GM12878 (cell line): Measurements from ENCODE around the gene SIRT2. TPM values are rescaled to one million over a fixed set of nuclear protein-coding genes. Genes with fewer than 3 reads are reported as not detected.

ENCODE experiments used
- ATAC-seq: fragments of 200-7000 bp; cut with Tn5 transposase; 3 replicates; pipeline ENCODE4 v1.9.1; 2020; ENCODE audit warnings: mild to moderate bottlenecking, moderate library complexity
- BruUV-seq: library from RNA; stranded (reverse); fragments of 400-500 nt; replicated peaks from 2 replicates; lab custom pipeline; 2021; lab: Mats Ljungman, UMichigan
- CTCF ChIA-PET: fragments of 300-600 bp; sonication (Branson Sonifier 250); formaldehyde crosslinking; extraction: SDS; loops from one replicate; lab custom pipeline; 2021; ENCODE audit warnings: inconsistent platforms; lab: Yijun Ruan, JAX
- POLR2A ChIA-PET: fragments of 350-600 bp; formaldehyde crosslinking; extraction: SDS; loops from one replicate; lab custom pipeline; 2021; ENCODE audit warnings: inconsistent platforms; lab: Charles Lee
- RAD21 ChIA-PET: fragments of 300-600 bp; sonication (Branson Sonifier 250); formaldehyde crosslinking; loops from one replicate; lab custom pipeline; 2023; ENCODE audit warnings: antibody characterized with exemption; ENCODE audit not compliant: unreplicated experiment; lab: Charles Lee
- SMC1A ChIA-PET: fragments of 300-600 bp; sonication (Branson Sonifier 250); formaldehyde crosslinking; loops from one replicate; lab custom pipeline; 2023; ENCODE audit not compliant: unreplicated experiment, uncharacterized antibody; lab: Charles Lee
- DNase-seq: peaks from one replicate; pipeline ENCODE4 v3.0.0-alpha.2; 2011; ENCODE audit warnings: low read depth, low spot score
- FAIRE-seq: peaks from 3 replicates; lab custom pipeline; 2011; peaks lifted over from hg19 to GRCh38; lab: Jason Lieb, UNC
- H2AFZ ChIP-seq: 2 replicates; pipeline ENCODE4 v1.6.0; 2011; ENCODE audit warnings: low read depth, low read length, control low read depth; ENCODE audit not compliant: control insufficient read depth
- H3K27ac ChIP-seq: 2 replicates; pipeline ENCODE4 v1.5.1; 2011; ENCODE audit warnings: control low read depth; ENCODE audit not compliant: control insufficient read depth, insufficient read depth
- H3K27me3 ChIP-seq, 2 experiments: replicated peaks in 1 of 2; 2 replicates each; pipeline versions ENCODE4 v1.6.0 to v1.6.1; 2011; ENCODE audit warnings: low read length in 1 of 2; ENCODE audit not compliant: control insufficient read depth in 2 of 2, insufficient read depth in 2 of 2
- H3K36me3 ChIP-seq, 2 experiments: 2 replicates each; pipeline ENCODE4 v1.5.1; 2011; ENCODE audit warnings: low read length in 1 of 2; ENCODE audit not compliant: control insufficient read depth in 2 of 2, insufficient read depth in 2 of 2
- H3K4me1 ChIP-seq: 2 replicates; pipeline ENCODE4 v1.6.1; 2011; ENCODE audit warnings: mild to moderate bottlenecking, low read length, moderate library complexity, mixed read lengths; ENCODE audit not compliant: control insufficient read depth, insufficient read depth
- H3K4me2 ChIP-seq: 2 replicates; pipeline ENCODE4 v1.6.0; 2011; ENCODE audit warnings: control low read depth; ENCODE audit not compliant: control insufficient read depth, insufficient read depth
- H3K4me3 ChIP-seq: fragments of 200-600 bp; sonication (generic); 2 replicates; pipeline ENCODE4 v1.5.1; 2016
- H3K79me2 ChIP-seq: 2 replicates; pipeline ENCODE4 v1.6.0; 2011; ENCODE audit warnings: low read length; ENCODE audit not compliant: control insufficient read depth, insufficient read depth
- H3K9ac ChIP-seq: 2 replicates; pipeline ENCODE4 v1.8.0; 2011; ENCODE audit warnings: low read length, control low read depth, mixed read lengths; ENCODE audit not compliant: control insufficient read depth, insufficient read depth
- H3K9me3 ChIP-seq: replicated peaks from 3 replicates; pipeline ENCODE4 v1.5.1; 2011; ENCODE audit warnings: mild to moderate bottlenecking, low read length; ENCODE audit not compliant: control insufficient read depth, insufficient read depth
- H4K20me1 ChIP-seq: 2 replicates; pipeline ENCODE4 v1.6.0; 2011; ENCODE audit not compliant: control insufficient read depth, insufficient read depth
- ATF7 ChIP-seq: fragments of 450-650 bp; IDR thresholded peaks from 2 replicates; pipeline ENCODE4 v1.6.1; 2016; ENCODE audit warnings: low read depth, mild to moderate bottlenecking
- CHD1 ChIP-seq: IDR thresholded peaks from 2 replicates; pipeline ENCODE4 v1.6.1; 2012; ENCODE audit warnings: low read depth, low read length, improper control_type of control experiment
- EGR1 ChIP-seq, 2 experiments: IDR thresholded peaks; 1 replicate in 1 of 2; 2 replicates in 1 of 2; pipeline ENCODE4 v1.6.1; 2011 to 2012; ENCODE audit warnings: low read depth in 2 of 2, low read length in 2 of 2, borderline replicate concordance in 1 of 2, mild to moderate bottlenecking in 1 of 2, moderate library complexity in 1 of 2
- EZH2 ChIP-seq: IDR thresholded peaks from 2 replicates; pipeline ENCODE4 v1.6.1; 2012; ENCODE audit warnings: low read depth, mild to moderate bottlenecking, control low read depth, inconsistent platforms, low read length, borderline replicate concordance; ENCODE audit not compliant: control insufficient read depth
- KLF5 ChIP-seq: fragments of 450-650 bp; IDR thresholded peaks from 2 replicates; pipeline ENCODE4 v1.6.1; 2014; ENCODE audit warnings: mild to moderate bottlenecking; ENCODE audit not compliant: partially characterized antibody
- LARP7 ChIP-seq: fragments of 450-650 bp; IDR thresholded peaks from 2 replicates; pipeline ENCODE4 v1.6.1; 2017; ENCODE audit warnings: mild to moderate bottlenecking
- POLR2A ChIP-seq: IDR thresholded peaks from 2 replicates; pipeline ENCODE4 v1.6.1; 2011; ENCODE audit warnings: low read depth, mild to moderate bottlenecking, low read length
- POLR2AphosphoS2 ChIP-seq: IDR thresholded peaks from 2 replicates; pipeline ENCODE4 v1.6.1; 2011; ENCODE audit warnings: low read depth, mild to moderate bottlenecking, low read length, improper control_type of control experiment, moderate library complexity
- SKIL ChIP-seq: fragments of 450-650 bp; IDR thresholded peaks from 2 replicates; pipeline ENCODE4 v1.6.1; 2017; ENCODE audit warnings: mild to moderate bottlenecking, low read depth, inconsistent platforms; ENCODE audit not compliant: poor library complexity, severe bottlenecking
- SPI1 ChIP-seq: IDR thresholded peaks from 2 replicates; pipeline ENCODE4 v1.6.1; 2011; ENCODE audit warnings: low read depth, mild to moderate bottlenecking, low read length, moderate library complexity, borderline replicate concordance; ENCODE audit not compliant: insufficient read depth
- ZZZ3 ChIP-seq: IDR thresholded peaks from 2 replicates; pipeline ENCODE4 v1.6.1; 2011; ENCODE audit warnings: low read depth; ENCODE audit not compliant: control insufficient read depth, insufficient read length
- WGBS: methylation state at CpG from one replicate; pipeline ENCODE4 v1.1.6; 2016; ENCODE audit warnings: low lambda C conversion rate; ENCODE audit not compliant: insufficient replicate concordance, insufficient coverage; ENCODE audit errors: missing lambda C conversion rate; 5-methylcytosine and 5-hydroxymethylcytosine counted together
- in situ Hi-C: fragments of 300-500 bp; cut with MboI; formaldehyde crosslinking; loops from 9 replicates; pipeline ENCODE4 v1.14.3; 2018; ENCODE audit warnings: mixed read lengths
- intact Hi-C: fragments of 100-400 bp; cut with micrococcal nuclease; formaldehyde crosslinking; loops from one replicate; pipeline ENCODE4 v1.14.2; 2022; ENCODE audit not compliant: unreplicated experiment
- polyA plus RNA-seq, 11 experiments: library from polyadenylated mRNA; depleted of rRNA in 4 of 11; unstranded in 6 of 11; stranded (reverse) in 5 of 11; fragments of >200 nt; fragmentation: Nextera tagmentation in 4 of 11; fragmentation: Illumina TruSeq in 1 of 11; extraction: Ambion mirVana in 4 of 11; extraction: Trizol in 1 of 11; gene quantifications; 1 replicate in 1 of 11; 2 replicates in 10 of 11; pipeline versions ENCODE4 v1.2.1 to v1.2.3, GENCODE V29; 2011 to 2016; ENCODE audit warnings: inconsistent platforms in 2 of 11, missing spikeins in 2 of 11, low read depth in 1 of 11
- total RNA-seq, 4 experiments: library from RNA; depleted of rRNA in 3 of 4; stranded (reverse); fragments of >200 nt in 3 of 4; fragmentation: Illumina TruSeq in 1 of 4; extraction: Trizol in 1 of 4; gene quantifications; 2 replicates each; pipeline versions ENCODE4 v1.2.1 to v1.2.3, GENCODE V29; 2013 to 2021

The SIRT2 gene
- total and polyA plus RNA-seq, 10 of the 15 experiments (the other 5 are each of a cell fraction or from before 2014, with no cell fraction given): 1.4 to 38.7 (median 24.1) TPM

DNA sequence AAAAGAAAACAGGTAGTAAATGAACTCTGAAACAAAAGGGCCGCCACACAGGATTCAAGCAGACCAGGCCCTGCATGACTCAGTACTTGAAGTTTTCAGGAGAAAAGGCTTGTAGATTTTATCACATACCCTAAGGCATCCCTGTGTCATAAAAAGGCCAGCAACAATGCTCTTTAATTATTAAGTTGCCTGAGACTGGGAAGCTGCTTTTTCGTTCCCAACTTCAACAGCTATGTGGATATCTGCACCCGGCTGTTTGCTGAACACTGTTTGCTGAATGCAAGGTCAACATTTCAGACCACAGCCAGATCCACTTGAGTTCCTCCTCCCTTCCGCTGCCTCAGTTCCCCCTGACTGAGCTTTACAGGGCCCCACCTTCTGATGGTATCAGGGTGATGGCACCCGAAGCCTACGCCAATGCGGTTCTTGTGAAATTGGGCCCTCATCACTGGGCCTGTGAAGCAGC lies 61.7 kb downstream of the SIRT2 start:
- CTCF ChIA-PET: no interaction called here
- peaks cover 45 to 52% of the 10 kb centered on the region in 2 experiments for H3K36me3 ChIP-seq
- 89% methylated on average over 7 of the region's 7 CpGs for WGBS
- no peak overlapping the region for H3K27ac ChIP-seq
- no peak for ATAC-seq
- DNase-seq: no peak
- H3K27me3 ChIP-seq: no peaks in the 10 kb centered on the region
- in situ Hi-C loops: no loop called here
- no TSS peak for BruUV-seq
- no peaks in the 10 kb centered on the region; the same call in 1 of the 2 replicates for H4K20me1 ChIP-seq
- no peak overlapping the region for H3K4me3 ChIP-seq
- FAIRE-seq: no peak
- intact Hi-C loops: loop anchor here (10.0 kb wide), 2 partner anchors 47 to 293 kb away; no protein-coding TSS in a partner anchor
- POLR2A ChIA-PET: interaction anchor here (0.5 to 1.5 kb wide), 4 partner anchors 8 to 59 kb away, joined by 3 to 8 read pairs (median 4); no protein-coding TSS in a partner anchor
- RAD21 ChIA-PET: no interaction called here
- H2AFZ ChIP-seq: no peak overlapping the region
- H3K79me2 ChIP-seq: peaks cover 6% of the 10 kb centered on the region
- SMC1A ChIA-PET: no interaction called here
- H3K9ac ChIP-seq: no peak overlapping the region
- no peak for TF ChIP-seq SPI1
- no peak for TF ChIP-seq ATF7
- no peak for TF ChIP-seq ZZZ3
- 0 out of 2 replicates have a peak, but pooled peaks have one; percentile 14 for TF ChIP-seq POLR2A
- H3K9me3 ChIP-seq: no peaks in the 10 kb centered on the region
- H3K4me2 ChIP-seq: no peak overlapping the region
- peaks cover 4% of the 10 kb centered on the region for H3K4me1 ChIP-seq

GRCh38 chr19:38836983-38837626 lies 62.3 kb downstream of the SIRT2 start:
- Histone ChIP-seq H3K9ac (no peak overlapping the region), H3K9me3 (no peaks in the 10 kb centered on the region), H3K4me2 (no peak overlapping the region), H3K36me3 (peaks cover 45 to 47% of the 10 kb centered on the region in 2 experiments), H3K27ac (no peak overlapping the region), H3K4me3 (no peak overlapping the region), H4K20me1 (no peaks in the 10 kb centered on the region; the same call in 1 of the 2 replicates), H3K79me2 (peaks cover 5% of the 10 kb centered on the region), H3K4me1 (peaks cover 3% of the 10 kb centered on the region; the same call in 1 of the 2 replicates), H3K27me3 (no peaks in the 10 kb centered on the region), H2AFZ (no peak overlapping the region)
- CTCF ChIA-PET: no interaction called here
- intact Hi-C loops (loop anchor here (10.0 kb wide), 2 partner anchors 48 to 292 kb away; no protein-coding TSS in a partner anchor), in situ Hi-C loops (no loop called here)
- FAIRE-seq (no peak), DNase-seq (no peak), ATAC-seq (no peak)
- SMC1A ChIA-PET: no interaction called here
- 87% methylated on average over 6 of the region's 6 CpGs for WGBS
- TF ChIP-seq SKIL: no peak
- TF ChIP-seq EZH2: no peak
- TF ChIP-seq EGR1 (IDR thresholded peaks at IDR 0.05; ENCODE audit: borderline replicate concordance in 1 of 2, low read depth in 2 of 2, low read length in 2 of 2): no peak
- no peak for TF ChIP-seq LARP7
- TF ChIP-seq POLR2A: peak; percentile 61
- TF ChIP-seq CHD1: no peak
- TF ChIP-seq KLF5: no peak
- 0 out of 2 replicates have a peak, but pooled peaks have one; percentile 32 for TF ChIP-seq POLR2AphosphoS2
- no TSS peak for BruUV-seq
- POLR2A ChIA-PET: interaction anchor here (0.5 to 1.5 kb wide), 3 partner anchors 8 to 60 kb away, joined by 3 to 8 read pairs (median 4); no protein-coding TSS in a partner anchor
- RAD21 ChIA-PET: no interaction called here
